H1 (cell line): ENCODE results near the gene AGR2. TPM values are rescaled to one million over a fixed set of nuclear protein-coding genes. Genes with fewer than 3 reads are reported as not detected.

Experiments used
- CTCF ChIA-PET: fragments of 300-600 bp; sonication (Branson Sonifier 250); formaldehyde crosslinking; loops from one replicate; lab custom pipeline; 2021; ENCODE audit not compliant: partially characterized antibody; lab: Charles Lee
- POLR2A ChIA-PET: fragments of 300-600 bp; sonication (Branson Sonifier 250); formaldehyde crosslinking; loops from one replicate; lab custom pipeline; 2021; ENCODE audit warnings: inconsistent platforms; ENCODE audit not compliant: partially characterized antibody; lab: Charles Lee
- DNase-seq, 2 experiments: peaks; one replicate each; pipeline versions ENCODE4 v3.0.0 to v3.0.0-alpha.2; 2010 to 2022; ENCODE audit warnings: low spot score in 2 of 2, low read depth in 1 of 2, mixed read lengths in 1 of 2
- FAIRE-seq: peaks from 2 replicates; lab custom pipeline; 2011; peaks lifted over from hg19 to GRCh38; lab: Jason Lieb, UNC
- H2AFZ ChIP-seq: 2 replicates; pipeline ENCODE4 v1.8.1; 2012; ENCODE audit warnings: low read length, inconsistent platforms
- H2AK5ac ChIP-seq: 2 replicates; pipeline ENCODE4 v1.6.1; 2013; ENCODE audit warnings: low read depth, low read length
- H2BK120ac ChIP-seq: replicated peaks from 2 replicates; pipeline ENCODE3; 2013; ENCODE audit warnings: low read depth, low read length, inconsistent platforms
- H2BK12ac ChIP-seq: 2 replicates; pipeline ENCODE4 v1.6.1; 2013; ENCODE audit warnings: low read depth, low read length
- H2BK15ac ChIP-seq: 2 replicates; pipeline ENCODE4 v1.6.1; 2013; ENCODE audit warnings: low read length
- H2BK20ac ChIP-seq: 2 replicates; pipeline ENCODE4 v1.6.1; 2013; ENCODE audit warnings: low read length
- H2BK5ac ChIP-seq: 2 replicates; pipeline ENCODE4 v1.6.1; 2013; ENCODE audit warnings: low read depth, low read length
- H3K14ac ChIP-seq: 2 replicates; pipeline ENCODE4 v1.6.1; 2013; ENCODE audit warnings: inconsistent platforms; ENCODE audit not compliant: insufficient read length
- H3K18ac ChIP-seq: 2 replicates; pipeline ENCODE4 v1.6.1; 2013; ENCODE audit warnings: low read length; ENCODE audit errors: extremely low read depth
- H3K23ac ChIP-seq: 2 replicates; pipeline ENCODE4 v1.6.1; 2013; ENCODE audit warnings: inconsistent platforms; ENCODE audit not compliant: insufficient read length
- H3K23me2 ChIP-seq: 2 replicates; pipeline ENCODE4 v1.6.1; 2013; ENCODE audit warnings: low read depth, low read length
- H3K27ac ChIP-seq: 2 replicates; pipeline ENCODE4 v1.6.1; 2011; ENCODE audit warnings: low read depth, low read length, inconsistent platforms
- H3K27me3 ChIP-seq, 4 experiments: replicated peaks in 1 of 4; 1 replicate in 1 of 4; 2 replicates in 3 of 4; pipeline versions ENCODE4 v1.6.1 to v1.8.1; 2011 to 2013; ENCODE audit warnings: low read length in 3 of 4, mild to moderate bottlenecking in 3 of 4, inconsistent platforms in 2 of 4, mixed read lengths in 2 of 4, moderate library complexity in 1 of 4; ENCODE audit not compliant: control insufficient read depth in 3 of 4, insufficient read depth in 3 of 4; ENCODE audit errors: extremely low read depth in 1 of 4
- H3K36me3 ChIP-seq, 4 experiments: 2 replicates each; pipeline versions ENCODE4 v1.6.1 to v1.8.1; 2011 to 2013; ENCODE audit warnings: mild to moderate bottlenecking in 4 of 4, low read length in 3 of 4, moderate library complexity in 2 of 4, control low read depth in 1 of 4, inconsistent platforms in 1 of 4; ENCODE audit not compliant: insufficient read depth in 4 of 4, control insufficient read depth in 2 of 4
- H3K4ac ChIP-seq: replicated peaks from 2 replicates; pipeline ENCODE3; 2013; ENCODE audit warnings: low read length, low read depth, mixed read lengths, inconsistent platforms; ENCODE audit not compliant: insufficient read length
- H3K4me1 ChIP-seq, 4 experiments: replicated peaks in 1 of 4; 1 replicate in 1 of 4; 2 replicates in 3 of 4; pipeline versions ENCODE4 v1.6.1 to v1.8.1; 2011 to 2013; ENCODE audit warnings: low read length in 3 of 4, inconsistent platforms in 2 of 4, mixed read lengths in 1 of 4; ENCODE audit not compliant: insufficient read depth in 4 of 4, control insufficient read depth in 3 of 4
- H3K4me2 ChIP-seq, 2 experiments: 2 replicates each; pipeline versions ENCODE4 v1.6.1 to v1.8.1; 2011 to 2013; ENCODE audit warnings: low read depth in 2 of 2, low read length in 2 of 2, control low read depth in 1 of 2, inconsistent platforms in 1 of 2, mild to moderate bottlenecking in 1 of 2; ENCODE audit not compliant: insufficient read depth in 1 of 2
- H3K4me3 ChIP-seq, 4 experiments: fragments of 200-600, 300-600 bp in 1 of 4; sonication (generic), shearing (Covaris generic), sonication (Bioruptor Twin) in 1 of 4; 2 replicates each; pipeline versions ENCODE4 v1.5.1 to v1.8.1; 2011 to 2016; ENCODE audit warnings: low read length in 4 of 4, low read depth in 3 of 4, control low read depth in 2 of 4, inconsistent platforms in 2 of 4, mild to moderate bottlenecking in 2 of 4, mixed read lengths in 1 of 4, moderate library complexity in 1 of 4; ENCODE audit not compliant: insufficient read depth in 2 of 4; ENCODE audit errors: extremely low read depth in 1 of 4
- H3K56ac ChIP-seq: replicated peaks from 2 replicates; pipeline ENCODE3; 2013; ENCODE audit warnings: low read depth, mild to moderate bottlenecking, mixed read lengths, low read length, inconsistent platforms; ENCODE audit not compliant: insufficient read length
- H3K79me1 ChIP-seq: 2 replicates; pipeline ENCODE4 v1.6.1; 2013; ENCODE audit warnings: low read depth, low read length, control low read depth
- H3K79me2 ChIP-seq, 2 experiments: 2 replicates each; pipeline versions ENCODE4 v1.6.1 to v1.8.1; 2012 to 2013; ENCODE audit warnings: low read length in 2 of 2, mild to moderate bottlenecking in 2 of 2, inconsistent platforms in 1 of 2; ENCODE audit not compliant: insufficient read depth in 2 of 2, control insufficient read depth in 1 of 2
- H3K9ac ChIP-seq, 4 experiments: replicated peaks in 1 of 4; 1 replicate in 1 of 4; 2 replicates in 3 of 4; pipeline versions ENCODE4 v1.6.1 to v1.8.1; 2011 to 2013; ENCODE audit warnings: low read depth in 3 of 4, low read length in 3 of 4, control low read depth in 2 of 4, mild to moderate bottlenecking in 2 of 4, moderate library complexity in 2 of 4, inconsistent platforms in 1 of 4; ENCODE audit errors: extremely low read depth in 1 of 4
- H3K9me3 ChIP-seq, 2 experiments: 2 replicates each; pipeline versions ENCODE4 v1.6.1 to v1.8.1; 2012 to 2013; ENCODE audit warnings: mild to moderate bottlenecking in 2 of 2, moderate library complexity in 2 of 2, control low read depth in 1 of 2, inconsistent platforms in 1 of 2, low read depth in 1 of 2, low read length in 1 of 2, mixed read lengths in 1 of 2; ENCODE audit not compliant: insufficient read depth in 2 of 2
- H4K20me1 ChIP-seq, 2 experiments: replicated peaks in 1 of 2; 2 replicates each; pipeline versions ENCODE3 to v1.8.1; 2011 to 2013; ENCODE audit warnings: inconsistent platforms in 2 of 2, low read length in 2 of 2, mild to moderate bottlenecking in 1 of 2; ENCODE audit not compliant: insufficient read depth in 2 of 2, control insufficient read depth in 1 of 2
- H4K5ac ChIP-seq: 2 replicates; pipeline ENCODE4 v1.6.1; 2013; ENCODE audit warnings: low read length, low read depth, mixed read lengths, inconsistent platforms; ENCODE audit not compliant: insufficient read length
- H4K8ac ChIP-seq: 2 replicates; pipeline ENCODE4 v1.8.0; 2013; ENCODE audit warnings: mild to moderate bottlenecking, moderate library complexity, low read length, inconsistent platforms; ENCODE audit not compliant: insufficient read depth; ENCODE audit errors: extremely low read depth
- H4K91ac ChIP-seq: replicated peaks from 2 replicates; pipeline ENCODE3; 2013; ENCODE audit warnings: low read length, mixed read lengths, inconsistent platforms; ENCODE audit not compliant: insufficient read length
- RBBP5 ChIP-seq: IDR thresholded peaks from 2 replicates; pipeline ENCODE4 v1.7.1; 2012; ENCODE audit warnings: low read depth, mild to moderate bottlenecking, inconsistent platforms, low read length, moderate library complexity, borderline replicate concordance
- WGBS, 2 experiments: shearing (Covaris generic) in 1 of 2; methylation state at CpG; one replicate each; pipeline versions ENCODE4 v1.1.6 to v1.1.7; 2013 to 2015; ENCODE audit warnings: low lambda C conversion rate in 2 of 2, mixed read lengths in 2 of 2, inconsistent platforms in 1 of 2, low coverage in 1 of 2, missing lambda C conversion rate in 1 of 2; ENCODE audit not compliant: insufficient replicate concordance in 2 of 2, insufficient coverage in 1 of 2, insufficient read length in 1 of 2; ENCODE audit errors: extremely low coverage in 1 of 2, missing lambda C conversion rate in 1 of 2; 5-methylcytosine and 5-hydroxymethylcytosine counted together
- polyA plus RNA-seq, 7 experiments: library from polyadenylated mRNA; depleted of rRNA in 3 of 7; stranded (reverse) in 5 of 7; unstranded in 2 of 7; fragments of >200 nt in 5 of 7; fragments of 200-250 nt in 2 of 7; gene quantifications; 1 replicate in 5 of 7; 2 replicates in 1 of 7; 4 replicates in 1 of 7; pipeline versions ENCODE4 v1.2.1 to v1.2.3, GENCODE V29; 2011 to 2013; ENCODE audit warnings: missing spikeins in 2 of 7, mixed read lengths in 2 of 7
- total RNA-seq: library from RNA; stranded (reverse); fragmentation: NEBNext Ultra II Directional; extraction: Animal tissue kit (Norgen Biotek cat#: 25700); gene quantifications from 2 replicates; pipeline ENCODE4 v1.2.1, GENCODE V29; 2021

Gene AGR2
- total and polyA plus RNA-seq, 2 of the 8 experiments (the other 6 are each of a cell fraction or from before 2014, with no cell fraction given): not detected

GRCh38 chr7:16817536-16817935 is 12.7 kb upstream of the AGR2 start:
- Histone ChIP-seq H3K79me2 (no peaks in the 10 kb centered on the region), H4K91ac (no peak overlapping the region), H3K4ac (no peak overlapping the region), H3K18ac (no peak overlapping the region), H3K4me1 (no peaks in the 10 kb centered on the region), H2AFZ (no peak overlapping the region), H3K9me3 (no peaks in the 10 kb centered on the region), H2BK20ac (no peak overlapping the region), H3K23me2 (no peaks in the 10 kb centered on the region), H3K23ac (no peak overlapping the region), H4K8ac (no peak overlapping the region), H2BK12ac (no peak overlapping the region), H2BK120ac (no peak overlapping the region), H2BK5ac (no peak overlapping the region), H3K4me3 (no peak overlapping the region), H3K27me3 (no peaks in the 10 kb centered on the region), H3K9ac (no peak overlapping the region), H2BK15ac (no peak overlapping the region), H3K36me3 (no peaks in the 10 kb centered on the region), H3K4me2 (no peak overlapping the region), H3K79me1 (no peaks in the 10 kb centered on the region), H4K5ac (no peak overlapping the region), H3K14ac (no peak overlapping the region), H3K27ac (no peak overlapping the region), H2AK5ac (no peak overlapping the region), H3K56ac (no peak overlapping the region), H4K20me1 (no peaks in the 10 kb centered on the region)
- CTCF ChIA-PET: interaction anchor here (0.8 to 1.9 kb wide), 3 partner anchors 15 to 101 kb away, joined by 3 to 9 read pairs (median 3); no protein-coding TSS in a partner anchor
- POLR2A ChIA-PET: no interaction called here
- no peak for DNase-seq
- FAIRE-seq: no peak
- no peak for TF ChIP-seq RBBP5
- 95% methylated on average over 1 of the region's 1 CpG; no CpG with 5 or more reads in 1 of the 2 experiments for WGBS, 2 experiments
